ENCODE data around the gene ISYNA1.

ISYNA1 gene

GRCh38 chr19:18431351-18432197 lies 6.4 kb downstream of the ISYNA1 start:
- H3K27ac ChIP-seq = no peak overlapping the region
- H3K79me2 ChIP-seq = peaks cover 7% of the 10 kb centered on the region
- no peak for TF ChIP-seq CTCF (IDR thresholded peaks at IDR 0.05)
- H3K36me3 ChIP-seq (ENCODE audit: control insufficient read depth, insufficient read depth, low read length) = no peaks in the 10 kb centered on the region
- no peaks in the 10 kb centered on the region for H3K9me3 ChIP-seq (ENCODE audit: control insufficient read depth, low read length)
- no peak overlapping the region for H2AFZ ChIP-seq
- H3K9ac ChIP-seq = no peak overlapping the region
- H3K4me3 ChIP-seq (ENCODE audit: low read depth, low read length) = no peak overlapping the region
- H3K4me2 ChIP-seq (ENCODE audit: low read length) = peak overlapping the region; percentile 2
- peaks cover 19% of the 10 kb centered on the region for H3K4me1 ChIP-seq
- no peaks in the 10 kb centered on the region for H3K27me3 ChIP-seq (ENCODE audit: control insufficient read depth, insufficient read depth, low read length)

DNA sequence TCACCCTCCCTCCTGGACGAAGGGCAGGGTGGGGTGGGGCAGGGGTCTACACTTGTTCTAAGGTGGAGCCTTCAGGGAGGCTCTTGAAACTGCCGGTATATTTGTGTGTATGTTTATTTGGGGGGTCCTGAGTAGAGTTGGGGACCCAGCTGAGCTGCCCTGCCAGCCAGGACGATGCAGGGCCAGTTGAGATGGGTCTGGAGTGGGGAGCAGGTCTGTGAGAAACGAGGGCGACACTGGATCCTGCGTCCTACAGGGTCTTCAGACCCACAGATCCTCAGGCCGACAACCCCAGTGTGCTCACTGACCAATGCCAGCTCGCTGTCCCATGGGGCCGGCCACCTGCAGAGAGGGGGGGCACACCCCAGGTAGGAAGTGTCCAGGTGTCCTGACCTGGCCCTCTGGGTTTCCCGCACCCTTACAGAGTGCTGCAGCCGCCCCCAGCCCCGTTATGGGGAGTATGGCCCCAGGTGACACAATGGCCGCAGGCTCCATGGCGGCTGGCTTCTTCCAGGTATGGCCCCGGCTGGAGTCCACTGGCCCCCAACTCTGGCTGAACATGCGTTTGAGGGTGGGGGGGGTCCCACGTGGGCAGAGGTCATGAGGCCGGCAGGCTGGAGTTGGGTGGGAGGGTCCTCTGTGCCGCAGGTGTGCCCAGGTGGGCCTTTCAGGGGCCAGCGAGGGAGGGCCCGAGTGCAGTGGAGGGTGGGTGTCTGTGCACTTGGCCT lies 7.4 kb downstream of the ISYNA1 start:
- Histone ChIP-seq H3K9ac (no peak overlapping the region), H3K9me3 (ENCODE audit: control insufficient read depth, low read length) (no peaks in the 10 kb centered on the region), H3K4me2 (ENCODE audit: low read length) (no peak overlapping the region), H3K4me1 (peaks cover 22% of the 10 kb centered on the region), H3K79me2 (peaks cover 7% of the 10 kb centered on the region), H3K36me3 (ENCODE audit: control insufficient read depth, insufficient read depth, low read length) (no peaks in the 10 kb centered on the region), H3K27ac (no peak overlapping the region), H2AFZ (no peak overlapping the region), H3K4me3 (ENCODE audit: low read depth, low read length) (no peak overlapping the region), H3K27me3 (ENCODE audit: control insufficient read depth, insufficient read depth, low read length) (no peaks in the 10 kb centered on the region)
- no peak for TF ChIP-seq CTCF (IDR thresholded peaks at IDR 0.05)

DNA sequence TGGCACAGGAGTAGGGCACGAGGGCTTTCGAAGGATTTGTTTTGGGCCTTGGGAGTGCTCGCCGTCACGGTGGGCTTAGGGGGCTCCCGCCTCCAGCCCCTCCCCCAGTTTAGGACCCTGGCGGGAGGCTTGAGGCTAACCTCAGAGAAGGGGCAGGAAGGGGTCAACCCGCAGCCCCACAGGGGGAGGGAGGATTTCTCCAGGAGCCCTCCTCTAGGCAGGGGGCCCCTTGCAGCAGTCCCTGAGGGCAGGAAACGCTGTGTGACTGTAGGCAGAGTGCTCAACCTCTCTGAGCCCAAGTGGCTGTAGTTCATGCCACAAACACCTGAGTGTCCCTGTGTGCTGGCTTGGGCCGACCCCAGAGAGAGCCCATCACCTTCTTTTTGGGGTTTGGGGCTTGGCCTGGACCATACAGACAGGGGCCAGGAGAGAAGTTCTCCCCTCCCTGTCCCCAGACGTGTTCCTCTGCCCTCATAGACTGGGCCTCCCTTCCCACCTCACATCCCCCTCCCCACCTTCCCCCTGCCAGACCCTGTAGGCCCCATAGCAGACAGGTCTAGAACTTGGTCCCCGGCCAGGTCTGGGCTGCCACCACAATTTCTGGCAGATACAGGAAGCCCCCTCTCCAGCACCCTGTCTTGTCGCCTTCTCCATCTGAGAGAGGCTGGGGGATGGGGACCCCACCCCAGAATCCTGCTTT lies 8.1 kb downstream of the ISYNA1 start:
- Histone ChIP-seq H3K4me2 (ENCODE audit: low read length) (peak overlapping the region; percentile 69), H3K27ac (no peak overlapping the region), H3K27me3 (ENCODE audit: control insufficient read depth, insufficient read depth, low read length) (no peaks in the 10 kb centered on the region), H2AFZ (no peak overlapping the region), H3K79me2 (peaks cover 7% of the 10 kb centered on the region), H3K36me3 (ENCODE audit: control insufficient read depth, insufficient read depth, low read length) (no peaks in the 10 kb centered on the region), H3K9me3 (ENCODE audit: control insufficient read depth, low read length) (no peaks in the 10 kb centered on the region), H3K9ac (no peak overlapping the region), H3K4me3 (ENCODE audit: low read depth, low read length) (peak overlapping the region; percentile 43), H3K4me1 (peaks cover 22% of the 10 kb centered on the region)
- no peak for TF ChIP-seq CTCF (IDR thresholded peaks at IDR 0.05)

DNA sequence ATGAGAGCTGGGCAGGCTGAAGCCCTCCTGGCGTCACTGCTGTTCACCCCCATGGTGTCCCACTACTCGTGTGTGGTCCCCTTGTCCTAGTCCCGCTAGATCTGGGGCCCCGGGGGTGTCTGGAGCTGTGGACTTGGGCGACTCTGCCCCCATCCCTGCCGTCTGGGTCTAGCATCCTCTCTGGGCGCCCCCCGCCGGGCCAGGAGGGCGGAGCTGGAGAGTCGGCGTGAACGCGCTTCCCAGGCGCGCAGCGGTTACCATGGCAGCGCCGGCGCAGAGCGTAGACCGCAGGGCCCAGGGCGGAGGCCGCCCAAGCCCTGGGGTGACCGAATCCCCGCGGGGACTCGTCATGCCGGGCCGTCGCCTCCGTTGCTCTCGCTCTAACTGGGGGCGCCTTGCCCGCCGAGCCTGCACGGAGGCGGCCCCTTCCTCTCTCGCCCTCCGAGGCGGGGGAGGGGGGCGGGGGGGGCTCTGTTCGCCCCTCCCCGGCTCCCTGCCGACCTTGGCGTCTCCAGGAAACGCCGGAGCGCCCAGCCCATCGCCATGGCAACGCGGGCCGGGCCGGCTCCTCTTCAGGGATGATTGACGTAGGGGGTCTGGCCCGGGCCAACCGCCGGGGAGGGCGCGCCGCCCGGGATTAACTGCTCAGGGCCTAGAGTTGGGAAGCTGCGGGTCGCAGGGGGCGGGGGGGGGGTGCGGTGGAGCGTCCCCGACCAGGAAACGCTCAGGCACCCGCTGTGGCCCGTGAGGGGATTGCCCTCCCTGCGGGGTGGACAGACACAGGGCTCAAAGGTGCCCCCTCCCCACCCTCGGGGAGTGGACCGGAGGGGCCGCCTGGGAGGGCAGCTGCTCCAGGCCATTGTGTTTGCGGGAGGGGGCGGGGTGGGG lies 8.9 kb downstream of the ISYNA1 start:
- H3K36me3 ChIP-seq (ENCODE audit: control insufficient read depth, insufficient read depth, low read length) = no peaks in the 10 kb centered on the region
- peaks cover 22% of the 10 kb centered on the region for H3K4me1 ChIP-seq
- H3K79me2 ChIP-seq = peaks cover 7% of the 10 kb centered on the region
- H2AFZ ChIP-seq = peak overlapping the region; percentile 71
- no peaks in the 10 kb centered on the region for H3K27me3 ChIP-seq (ENCODE audit: control insufficient read depth, insufficient read depth, low read length)
- peak overlapping the region; percentile 71 for H3K27ac ChIP-seq
- peak overlapping the region; percentile 69 for H3K4me2 ChIP-seq (ENCODE audit: low read length)
- H3K9ac ChIP-seq = no peak overlapping the region
- H3K9me3 ChIP-seq (ENCODE audit: control insufficient read depth, low read length) = no peaks in the 10 kb centered on the region
- TF ChIP-seq CTCF (IDR thresholded peaks at IDR 0.05) = no peak
- H3K4me3 ChIP-seq (ENCODE audit: low read depth, low read length) = peak overlapping the region; percentile 43
